C4-2B (cell line): ENCODE results near the gene DOLK.
"Not testable (repeated sequence)": the region's sequence is repeated elsewhere in the genome, so short reads cannot be mapped to it uniquely, and the experiment has no call there.

Experiments used
- H3K27ac ChIP-seq: fragments of 450-650 bp; 2 replicates; pipeline ENCODE4 v1.5.1; 2017
- CTCF ChIP-seq: fragments of 450-650 bp; conservative IDR thresholded peaks from 2 replicates; pipeline ENCODE4 v1.5.1; 2017; ENCODE audit warnings: mild to moderate bottlenecking
- ZFX ChIP-seq: fragments of 450-650 bp; IDR thresholded peaks from 2 replicates; pipeline ENCODE4 v1.6.1; 2017

Gene DOLK

DNA sequence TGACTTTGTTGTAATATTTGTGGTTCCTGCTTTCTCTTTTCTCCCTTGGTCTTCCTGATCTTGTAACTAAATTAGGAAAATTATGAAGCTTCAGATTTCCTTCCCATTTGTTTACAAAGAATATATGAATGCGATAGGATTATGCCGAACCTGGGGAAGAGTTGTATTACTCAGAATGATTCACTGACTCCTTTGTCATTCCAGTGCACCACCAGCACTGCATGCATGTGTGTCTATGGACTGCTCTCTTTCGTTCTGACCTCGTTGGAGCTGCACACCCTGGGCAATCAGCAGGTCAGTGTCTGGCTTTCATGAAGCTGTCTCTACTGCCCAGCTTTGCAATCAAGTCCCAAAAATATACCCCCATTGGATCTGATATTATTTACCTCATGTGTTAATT is 25.6 kb upstream of the DOLK start:
- no peak overlapping the region for H3K27ac ChIP-seq
- TF ChIP-seq ZFX, result no peak
- TF ChIP-seq CTCF, result no peak

DNA sequence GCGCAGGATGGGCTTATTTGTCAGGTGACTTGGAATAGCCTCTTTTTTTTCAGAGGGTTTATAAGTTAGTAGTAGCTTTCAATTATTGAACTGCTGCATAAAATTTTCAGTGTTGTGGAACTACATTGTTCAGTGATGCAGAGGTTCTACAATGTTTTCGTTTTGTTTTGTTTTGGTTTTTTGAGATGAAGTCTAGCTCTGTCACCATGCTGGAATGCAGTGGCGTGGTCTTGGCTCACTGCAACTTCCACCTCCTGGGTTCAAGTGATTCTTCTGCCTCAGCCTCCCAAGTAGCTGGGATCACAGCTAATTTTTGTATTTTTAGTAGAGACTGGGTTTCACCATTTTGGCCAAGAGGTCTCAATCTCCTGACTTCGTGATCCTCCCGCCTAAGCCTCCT is 22.1 kb upstream of the DOLK start:
- H3K27ac ChIP-seq, result no peak overlapping the region
- TF ChIP-seq ZFX (no peak), CTCF (no peak)

GRCh38 chr9:128961403-128961802 is 14.0 kb upstream of the DOLK start:
- H3K27ac ChIP-seq, result not testable (repeated sequence)

DNA sequence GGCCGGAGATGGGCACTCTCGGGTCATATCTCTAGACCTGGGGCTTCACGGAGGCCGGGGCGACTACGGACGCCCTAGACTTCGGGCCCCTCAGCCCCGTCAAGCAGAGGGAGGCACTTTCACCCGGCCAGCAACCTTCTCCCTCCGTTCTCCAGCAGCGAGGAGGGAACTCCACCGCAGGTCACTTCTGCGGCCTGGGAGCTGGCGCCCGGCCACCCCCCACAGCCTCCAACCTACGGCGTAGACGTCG is 201 bp downstream of the DOLK start:
- TF ChIP-seq CTCF, result no peak
- peak; percentile 71; the same call in 1 of the 2 replicates for TF ChIP-seq ZFX
- H3K27ac ChIP-seq, result peak overlapping the region; percentile 95

GRCh38 chr9:128946571-128947276 is 679 bp downstream of the DOLK start:
- TF ChIP-seq ZFX (no peak), CTCF (no peak)
- H3K27ac ChIP-seq, result peak overlapping the region; percentile 95

DNA sequence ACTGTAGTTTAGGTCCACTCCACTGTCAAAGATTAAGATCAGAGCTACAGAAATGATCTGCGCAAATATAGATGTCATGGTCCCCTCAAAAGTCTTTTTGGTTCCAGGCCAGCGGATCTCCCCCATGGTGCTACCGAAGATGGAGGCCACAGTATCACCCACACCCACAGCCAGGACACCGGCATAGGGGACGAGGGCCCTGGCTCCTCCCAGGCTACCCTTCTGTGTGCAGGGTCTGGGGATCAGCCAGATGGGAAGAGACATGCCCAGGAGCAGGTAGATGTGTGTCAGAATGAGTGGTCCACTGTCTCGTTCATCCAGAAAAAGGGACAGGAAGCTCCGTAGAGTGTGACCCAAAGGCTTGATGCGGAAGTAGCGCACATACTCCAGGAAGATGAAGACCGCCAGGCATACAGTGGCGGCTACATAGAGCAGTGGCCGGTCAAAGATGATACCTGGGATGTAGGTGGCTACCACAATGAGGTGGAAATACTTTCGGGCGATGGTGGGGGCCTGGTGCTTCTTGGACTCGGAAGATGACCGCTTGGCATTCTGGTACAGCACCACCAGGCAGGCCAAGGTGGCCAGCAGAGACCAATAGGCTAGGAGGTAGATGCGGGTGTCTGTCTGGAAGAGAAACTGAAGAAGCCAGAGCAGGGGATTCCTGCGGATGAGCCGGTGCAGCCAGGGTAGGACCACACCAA is 1.5 kb downstream of the DOLK start:
- peak overlapping the region; percentile 95; the same call in 1 of the 2 replicates for H3K27ac ChIP-seq
- TF ChIP-seq CTCF (no peak), ZFX (no peak)

DNA sequence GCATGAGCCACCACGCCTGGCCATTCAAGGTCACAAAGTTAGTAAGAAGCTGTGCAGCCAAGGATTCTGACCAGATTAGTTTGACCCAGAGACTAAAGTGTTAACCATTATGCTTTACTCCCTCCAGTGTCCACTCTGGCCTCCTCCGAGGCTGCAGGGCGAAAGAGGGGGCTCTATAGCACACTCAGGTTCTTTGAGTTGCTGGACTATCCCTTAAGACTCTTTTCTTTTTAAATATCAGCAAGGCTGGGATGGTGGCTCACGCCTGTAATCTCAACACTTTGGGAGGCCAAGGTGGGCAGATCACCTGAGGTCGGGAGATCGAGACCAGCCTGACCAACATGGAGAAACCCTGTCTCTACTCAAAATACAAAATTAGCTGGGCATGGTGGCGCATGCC is 2.4 kb downstream of the DOLK start:
- H3K27ac ChIP-seq, result not testable (repeated sequence)

- TF ChIP-seq CTCF (no peak), ZFX (no peak)
- H3K27ac ChIP-seq, result no peak overlapping the region
These were observed 3.4 kb downstream of the DOLK start for GRCh38 chr9:128943832-128944620.
